Naive B cell (primary cell): ENCODE data around the gene SCAPER. TPM values are rescaled to one million over a fixed set of nuclear protein-coding genes. Genes with fewer than 3 reads are reported as not detected.

Experiments used
- ATAC-seq, 2 donors: fragments of 150-1000 bp; cut with Tn5 transposase; 2 replicates each; pipeline ENCODE4 v1.10.0; 2021; ENCODE audit warnings: low read depth in 2 of 2, mild to moderate bottlenecking in 2 of 2, moderate library complexity in 2 of 2
- DNase-seq: peaks from one replicate; pipeline ENCODE4 v3.0.0; 2022
- H3K27ac Mint-ChIP-seq, 6 donors: one replicate each; pipeline ENCODE4 v1.8.0; 2020 to 2022; ENCODE audit warnings: mild to moderate bottlenecking in 6 of 6, mixed read lengths in 6 of 6, moderate library complexity in 5 of 6, inconsistent platforms in 2 of 6
- H3K27me3 Mint-ChIP-seq, 3 donors: one replicate each; pipeline ENCODE4 v1.8.0; 2021 to 2022; ENCODE audit warnings: mixed read lengths in 3 of 3, mild to moderate bottlenecking in 1 of 3
- H3K36me3 Mint-ChIP-seq, 2 donors: one replicate each; pipeline ENCODE4 v1.8.0; 2020 to 2022; ENCODE audit warnings: mixed read lengths in 2 of 2, inconsistent platforms in 1 of 2, mild to moderate bottlenecking in 1 of 2
- H3K4me1 Mint-ChIP-seq, 3 donors: one replicate each; pipeline ENCODE4 v1.8.0; 2020 to 2022; ENCODE audit warnings: mixed read lengths in 3 of 3, inconsistent platforms in 1 of 3, mild to moderate bottlenecking in 1 of 3, moderate library complexity in 1 of 3
- H3K4me3 Mint-ChIP-seq, 8 donors: one replicate each; pipeline ENCODE4 v1.8.0; 2020 to 2022; ENCODE audit warnings: mild to moderate bottlenecking in 8 of 8, mixed read lengths in 8 of 8, moderate library complexity in 8 of 8, inconsistent platforms in 2 of 8
- H3K9me3 Mint-ChIP-seq, 7 donors: one replicate each; pipeline ENCODE4 v1.8.0; 2020 to 2022; ENCODE audit warnings: mixed read lengths in 7 of 7, mild to moderate bottlenecking in 5 of 7, inconsistent platforms in 2 of 7, moderate library complexity in 1 of 7
- polyA plus RNA-seq, 6 donors: library from polyadenylated mRNA; unstranded; fragments of 300-500 nt; fragmentation: Illumina TruSeq; gene quantifications; one replicate each; pipeline ENCODE4 v1.2.3, GENCODE V29; 2021; ENCODE audit warnings: low read depth in 6 of 6

The SCAPER gene
- polyA plus RNA-seq, 6 donors from 2014 or later, result 11.2 to 38.5 (median 19.0) TPM

GRCh38 chr15:76501011-76501410 is 404.1 kb downstream of the SCAPER start:
- Mint-ChIP-seq H3K4me1 (no peaks in the 10 kb centered on the region), H3K9me3 (peaks cover 0 to 5% (median 0%) of the 10 kb centered on the region in 7 donors), H3K27ac (no peak overlapping the region), H3K27me3 (no peaks in the 10 kb centered on the region), H3K4me3 (no peak overlapping the region), H3K36me3 (peaks cover 0 to 33% of the 10 kb centered on the region in 2 donors)
- ATAC-seq, result no peak
- DNase-seq, result no peak

GRCh38 chr15:76495487-76495886 is 409.7 kb downstream of the SCAPER start:
- H3K27ac Mint-ChIP-seq, result no peak overlapping the region
- ATAC-seq, result no peak
- no peaks in the 10 kb centered on the region for H3K4me1 Mint-ChIP-seq
- H3K4me3 Mint-ChIP-seq, result no peak overlapping the region
- no peaks in the 10 kb centered on the region for H3K27me3 Mint-ChIP-seq
- DNase-seq, result no peak
- peaks cover 0 to 2% (median 0%) of the 10 kb centered on the region in 7 donors for H3K9me3 Mint-ChIP-seq
- peaks cover 8 to 22% of the 10 kb centered on the region in 2 donors for H3K36me3 Mint-ChIP-seq

- H3K9me3 Mint-ChIP-seq, result peaks cover 0 to 2% (median 0%) of the 10 kb centered on the region in 7 donors
- H3K27me3 Mint-ChIP-seq, result no peaks in the 10 kb centered on the region
These were observed 412.6 kb downstream of the SCAPER start for GRCh38 chr15:76492538-76492937.

GRCh38 chr15:76483752-76484151 is 421.4 kb downstream of the SCAPER start:
- Mint-ChIP-seq H3K36me3 (peaks cover 6 to 9% of the 10 kb centered on the region in 2 donors), H3K27ac (no peak overlapping the region), H3K9me3 (peaks cover 0 to 13% (median 5%) of the 10 kb centered on the region in 7 donors), H3K4me1 (no peaks in the 10 kb centered on the region), H3K27me3 (no peaks in the 10 kb centered on the region), H3K4me3 (no peak overlapping the region)
- ATAC-seq (no peak), DNase-seq (no peak)

More at GRCh38 chr15:76492538-76492937, 412.6 kb downstream of the SCAPER start:
- ATAC-seq (no peak), DNase-seq (no peak)
- peak overlapping the region in 1 of 6 donors; percentile 35 for H3K27ac Mint-ChIP-seq
- H3K36me3 Mint-ChIP-seq, result peaks cover 8 to 14% of the 10 kb centered on the region in 2 donors
- H3K4me3 Mint-ChIP-seq, result no peak overlapping the region
- no peaks in the 10 kb centered on the region for H3K4me1 Mint-ChIP-seq

DNA sequence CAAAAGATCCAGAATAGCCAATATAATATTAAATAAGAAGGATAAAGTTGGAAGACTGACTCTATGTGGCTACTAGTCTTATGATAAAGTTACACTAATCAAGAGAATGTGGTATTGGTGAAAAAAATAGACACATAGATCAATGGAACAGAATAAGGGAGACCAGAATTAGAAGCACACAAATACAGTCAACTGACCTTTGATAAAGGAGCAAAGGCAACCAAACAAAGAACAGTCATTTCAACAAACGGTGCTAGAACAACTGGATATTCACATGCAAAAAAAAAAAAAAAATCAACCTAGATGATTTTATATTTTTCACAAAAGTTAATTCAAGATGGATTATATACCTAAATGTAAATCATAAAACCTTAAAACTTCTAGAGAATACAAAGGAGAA is 422.1 kb downstream of the SCAPER start:
- Mint-ChIP-seq H3K27me3 (no peaks in the 10 kb centered on the region), H3K27ac (no peak overlapping the region), H3K4me3 (no peak overlapping the region), H3K4me1 (no peaks in the 10 kb centered on the region), H3K36me3 (peaks cover 6 to 9% of the 10 kb centered on the region in 2 donors), H3K9me3 (peaks cover 0 to 13% (median 5%) of the 10 kb centered on the region in 7 donors)
- DNase-seq (no peak), ATAC-seq (no peak)

DNA sequence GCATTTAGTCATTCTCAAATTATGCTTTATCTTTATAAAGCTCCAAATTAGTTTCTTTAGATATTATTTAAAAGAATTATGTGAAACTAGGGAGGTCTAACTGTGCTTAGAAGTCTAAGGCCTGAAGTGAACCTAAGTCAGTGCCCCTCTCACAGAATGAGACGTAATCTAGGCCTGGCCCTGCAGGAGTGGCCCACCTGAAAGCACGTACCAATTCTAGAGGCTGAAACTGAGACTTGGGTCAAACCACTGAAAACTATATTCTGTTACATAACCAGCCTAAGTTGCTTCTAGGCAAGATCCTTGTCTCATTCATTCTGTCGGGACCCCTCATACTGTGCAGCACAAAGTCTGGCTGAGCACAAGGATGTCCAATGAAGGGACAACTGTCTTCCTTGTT is 424.9 kb downstream of the SCAPER start:
- Mint-ChIP-seq H3K9me3 (peaks cover 0 to 3% (median 0%) of the 10 kb centered on the region in 7 donors), H3K36me3 (no peaks in the 10 kb centered on the region), H3K27ac (no peak overlapping the region), H3K4me1 (no peaks in the 10 kb centered on the region), H3K4me3 (no peak overlapping the region), H3K27me3 (no peaks in the 10 kb centered on the region)
- no peak for ATAC-seq
- no peak for DNase-seq

DNA sequence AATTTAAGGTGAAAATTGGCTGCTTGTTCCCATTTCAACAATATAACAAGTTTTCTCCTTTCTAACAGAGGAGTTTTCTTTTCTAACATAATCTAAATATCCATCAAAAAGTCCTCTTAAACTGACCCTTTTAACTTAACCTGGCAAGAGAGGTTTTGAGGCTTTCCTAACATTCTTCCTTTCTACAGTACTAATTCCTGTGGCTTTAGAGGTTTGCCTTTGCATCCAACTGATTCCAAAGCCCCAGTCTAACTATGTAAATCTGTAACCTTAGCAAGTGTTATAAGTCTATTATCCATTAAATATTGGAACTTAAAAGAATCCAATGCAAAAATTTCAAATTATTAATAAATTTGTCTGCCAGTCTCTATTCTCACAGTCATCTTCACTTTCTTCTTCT is 434.4 kb downstream of the SCAPER start:
- ATAC-seq, result no peak
- no peak for DNase-seq
- Mint-ChIP-seq H3K27ac (no peak overlapping the region), H3K9me3 (peaks cover 13 to 40% (median 32%) of the 10 kb centered on the region in 7 donors), H3K4me1 (peaks cover 0 to 2% (median 0%) of the 10 kb centered on the region in 3 donors), H3K27me3 (no peaks in the 10 kb centered on the region), H3K4me3 (no peak overlapping the region), H3K36me3 (peaks cover 62 to 64% of the 10 kb centered on the region in 2 donors)

DNA sequence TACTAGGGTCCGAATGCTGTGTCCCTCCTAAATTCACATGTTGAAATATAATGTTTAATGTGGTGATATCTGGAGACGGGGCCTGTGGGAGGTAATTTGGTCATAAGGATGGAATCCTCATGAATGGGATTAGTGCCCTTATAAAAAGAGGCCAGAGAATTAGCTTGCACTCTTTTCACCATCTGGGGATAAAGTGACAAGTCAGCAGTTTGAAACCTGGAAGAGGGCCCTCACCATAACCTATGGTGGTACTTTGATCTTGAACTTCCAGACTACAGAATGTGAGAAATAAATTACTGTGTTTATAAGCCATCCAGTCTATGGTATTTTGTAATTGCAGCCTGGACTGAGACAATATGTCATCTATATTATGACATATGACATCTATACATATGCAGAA is 436.4 kb downstream of the SCAPER start:
- DNase-seq (no peak), ATAC-seq (no peak)
- no peak overlapping the region for H3K4me3 Mint-ChIP-seq
- H3K4me1 Mint-ChIP-seq, result peaks cover 0 to 2% (median 0%) of the 10 kb centered on the region in 3 donors
- no peak overlapping the region for H3K27ac Mint-ChIP-seq
- no peaks in the 10 kb centered on the region for H3K27me3 Mint-ChIP-seq
- H3K36me3 Mint-ChIP-seq, result peaks cover 65 to 70% of the 10 kb centered on the region in 2 donors
- H3K9me3 Mint-ChIP-seq, result peaks cover 13 to 48% (median 36%) of the 10 kb centered on the region in 7 donors

DNA sequence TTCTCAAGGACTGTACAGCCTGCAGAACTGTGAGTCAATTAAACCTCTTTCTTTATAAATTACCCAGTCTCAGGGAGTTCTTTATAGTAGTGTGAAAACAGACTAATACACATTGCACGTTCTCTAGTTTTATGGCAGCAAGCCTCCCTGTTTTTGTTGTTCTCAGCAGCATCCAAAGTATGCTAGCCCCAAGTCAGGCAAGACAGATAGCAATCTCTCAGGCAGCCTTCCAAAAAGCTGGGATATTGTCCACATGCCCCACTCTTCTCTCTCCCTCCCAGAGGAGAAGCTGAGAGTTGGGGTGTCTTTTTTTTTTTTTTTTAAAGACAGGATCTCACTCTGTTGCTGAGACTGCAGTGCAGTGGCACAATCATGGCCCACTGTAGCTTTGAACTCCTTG is 438.0 kb downstream of the SCAPER start:
- peaks cover 75 to 76% of the 10 kb centered on the region in 2 donors for H3K36me3 Mint-ChIP-seq
- peaks cover 13 to 48% (median 41%) of the 10 kb centered on the region in 7 donors for H3K9me3 Mint-ChIP-seq
- H3K27me3 Mint-ChIP-seq, result no peaks in the 10 kb centered on the region
- peak overlapping the region in 1 of 6 donors; percentile 51 for H3K27ac Mint-ChIP-seq
- no peak overlapping the region for H3K4me3 Mint-ChIP-seq
- DNase-seq (no peak), ATAC-seq (no peak)
- H3K4me1 Mint-ChIP-seq, result peaks cover 0 to 2% (median 0%) of the 10 kb centered on the region in 3 donors

DNA sequence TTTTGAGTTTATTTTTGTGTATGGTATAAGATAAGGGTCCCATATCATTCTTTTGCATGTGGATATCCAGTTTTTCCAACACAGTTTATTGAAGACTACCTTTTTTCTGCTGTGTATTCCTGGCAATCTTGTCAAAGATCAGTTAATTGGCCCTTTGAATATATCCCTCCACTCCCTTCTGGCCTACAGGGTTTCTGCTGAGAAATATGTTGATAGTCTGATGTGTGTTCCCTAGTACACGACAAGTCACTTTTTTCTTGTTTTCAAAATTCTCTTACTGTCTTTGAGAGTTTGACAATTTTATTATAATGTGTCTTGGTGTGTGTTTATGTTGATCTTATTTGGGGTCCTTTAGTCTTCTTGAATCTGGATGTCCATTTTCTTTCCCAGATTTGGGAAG is 439.4 kb downstream of the SCAPER start:
- H3K4me1 Mint-ChIP-seq, result peaks cover 0 to 2% (median 0%) of the 10 kb centered on the region in 3 donors
- no peaks in the 10 kb centered on the region for H3K27me3 Mint-ChIP-seq
- peaks cover 75% of the 10 kb centered on the region in 2 donors for H3K36me3 Mint-ChIP-seq

DNA sequence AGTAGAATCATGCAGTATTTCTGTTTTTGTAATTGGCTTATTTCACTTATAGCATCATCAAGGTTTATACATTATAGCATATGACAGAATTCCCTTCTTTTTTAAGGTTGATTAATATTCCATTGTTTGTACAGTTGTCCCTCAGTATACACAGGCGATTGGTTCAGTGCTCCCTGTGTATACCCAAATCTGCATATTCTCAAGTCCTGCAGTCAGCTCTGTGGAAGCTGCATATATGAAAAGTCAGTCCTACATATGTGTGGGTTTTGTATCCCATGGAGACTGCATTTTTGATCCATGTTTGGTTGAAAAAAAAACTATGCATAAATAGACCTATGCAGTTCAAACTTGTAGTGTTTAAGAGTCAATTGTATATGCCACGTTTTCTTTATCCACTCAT is 440.9 kb downstream of the SCAPER start:
- H3K4me1 Mint-ChIP-seq, result peaks cover 0 to 2% (median 0%) of the 10 kb centered on the region in 3 donors
- no peak overlapping the region for H3K4me3 Mint-ChIP-seq
- no peaks in the 10 kb centered on the region for H3K27me3 Mint-ChIP-seq
- peaks cover 13 to 44% (median 36%) of the 10 kb centered on the region in 7 donors for H3K9me3 Mint-ChIP-seq
- H3K27ac Mint-ChIP-seq, result no peak overlapping the region
- DNase-seq, result no peak
- no peak for ATAC-seq
- H3K36me3 Mint-ChIP-seq, result peaks cover 70 to 72% of the 10 kb centered on the region in 2 donors

More for the DNA sequence above, 439.4 kb downstream of the SCAPER start:
- no peak for DNase-seq
- no peak overlapping the region for H3K4me3 Mint-ChIP-seq
- H3K27ac Mint-ChIP-seq, result no peak overlapping the region
- H3K9me3 Mint-ChIP-seq, result peaks cover 13 to 48% (median 42%) of the 10 kb centered on the region in 7 donors
- ATAC-seq, result no peak

DNA sequence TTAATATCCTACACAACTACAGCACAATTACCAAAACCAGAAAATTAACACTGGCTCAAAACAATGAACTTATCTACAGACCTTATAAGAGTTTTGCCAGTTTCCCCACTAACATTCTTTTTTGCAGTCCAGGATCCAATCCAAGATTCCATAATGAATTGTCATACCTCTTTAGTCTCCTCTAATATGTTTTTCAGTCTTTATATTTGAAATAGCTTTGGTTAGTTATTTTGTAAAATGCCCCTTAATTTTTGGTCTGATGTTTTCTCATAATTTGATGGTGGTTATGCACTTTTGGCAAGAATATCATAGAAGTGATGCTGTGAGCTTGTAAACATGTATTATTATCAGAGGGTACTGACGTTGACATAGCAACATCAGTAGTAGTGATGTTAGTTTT is 444.3 kb downstream of the SCAPER start:
- Mint-ChIP-seq H3K27me3 (no peaks in the 10 kb centered on the region), H3K27ac (no peak overlapping the region), H3K36me3 (peaks cover 37 to 42% of the 10 kb centered on the region in 2 donors), H3K9me3 (peaks cover 0 to 18% (median 10%) of the 10 kb centered on the region in 7 donors), H3K4me1 (no peaks in the 10 kb centered on the region), H3K4me3 (no peak overlapping the region)
- ATAC-seq, result no peak
- no peak for DNase-seq

DNA sequence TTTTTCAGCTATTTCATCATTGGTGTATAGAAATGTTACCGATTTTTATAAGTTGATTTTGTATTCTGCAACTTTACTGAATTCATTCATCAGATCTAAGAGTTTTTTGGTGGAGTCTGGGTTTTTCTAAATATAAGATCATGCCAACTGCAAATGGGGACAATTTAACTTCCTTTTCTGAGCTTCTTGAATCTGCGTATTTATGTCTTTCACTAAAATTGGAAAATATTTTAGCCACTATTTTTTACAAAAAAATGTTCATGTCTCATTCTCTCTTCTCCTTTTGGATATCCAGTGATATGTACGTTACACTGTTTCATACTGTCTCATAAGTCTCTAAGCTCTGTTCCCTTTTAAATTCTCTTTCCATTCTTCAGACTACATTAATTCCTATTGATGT is 444.8 kb downstream of the SCAPER start:
- Mint-ChIP-seq H3K4me1 (no peaks in the 10 kb centered on the region), H3K9me3 (peaks cover 0 to 13% (median 5%) of the 10 kb centered on the region in 7 donors), H3K27ac (no peak overlapping the region), H3K4me3 (no peak overlapping the region), H3K36me3 (peaks cover 35 to 38% of the 10 kb centered on the region in 2 donors), H3K27me3 (no peaks in the 10 kb centered on the region)
- DNase-seq, result no peak
- ATAC-seq, result no peak

GRCh38 chr15:76451540-76451939 is 453.6 kb downstream of the SCAPER start:
- Mint-ChIP-seq H3K27me3 (no peaks in the 10 kb centered on the region), H3K36me3 (peaks cover 9 to 11% of the 10 kb centered on the region in 2 donors), H3K4me3 (no peak overlapping the region), H3K9me3 (no peaks in the 10 kb centered on the region), H3K4me1 (no peaks in the 10 kb centered on the region), H3K27ac (no peak overlapping the region)
- no peak for DNase-seq
- ATAC-seq, result no peak
